ENCODE data around the gene TRMU.

GRCh38 chr22:46292732-46293131, 42.8 kb upstream of the TRMU start:
- no peak for TF ChIP-seq CTCF (IDR thresholded peaks at IDR 0.05; ENCODE audit: poor library complexity)
- TF ChIP-seq EZH2 (IDR thresholded peaks at IDR 0.05; ENCODE audit: borderline replicate concordance) = no peak
- no peak for TF ChIP-seq EZH2phosphoT487 (IDR thresholded peaks at IDR 0.05; ENCODE audit: low read depth, severe bottlenecking, unreplicated experiment)

Measured in hepatocyte (in vitro differentiated cells).